ENCODE results near the gene RASAL3. TPM values are rescaled to one million over a fixed set of nuclear protein-coding genes. Genes with fewer than 3 reads are reported as not detected.

RASAL3 gene
- total and polyA plus RNA-seq, 8 donors: 2.0 to 27.1 (median 2.7) TPM

DNA sequence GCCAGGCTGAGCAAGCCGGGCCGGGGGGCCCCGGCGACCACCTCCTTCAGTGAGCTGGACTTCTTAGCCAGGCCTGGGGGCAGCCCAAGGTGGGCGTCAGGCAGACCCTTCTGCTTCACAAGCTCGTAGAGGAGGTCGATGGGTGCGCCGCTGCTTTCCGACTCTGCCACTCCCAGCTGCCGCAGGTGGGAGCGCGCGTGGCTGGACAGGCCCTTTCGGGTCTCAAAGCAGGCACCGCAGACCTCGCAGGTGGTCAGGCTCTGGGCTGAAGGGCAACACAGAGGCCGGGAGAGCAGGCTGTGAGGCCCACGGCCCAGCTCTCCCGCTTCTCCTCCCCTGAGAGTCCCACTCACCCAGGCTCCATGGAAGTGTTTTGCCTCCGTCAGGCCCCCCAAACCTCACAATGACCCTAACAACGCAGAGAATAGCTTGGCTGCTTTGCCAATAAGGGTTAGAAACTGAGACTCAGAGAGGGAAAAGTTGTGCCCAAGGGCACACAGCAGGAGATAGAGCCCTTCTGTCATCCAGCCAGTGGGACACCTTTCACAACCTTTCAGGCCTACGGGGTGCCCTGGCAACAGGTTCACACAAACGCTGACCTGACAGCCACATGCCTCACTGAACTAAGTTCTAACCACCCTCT is 34.4 kb downstream of the RASAL3 start:
- H3K36me3 ChIP-seq: peaks cover 0 to 46% of the 10 kb centered on the region in 2 donors
- TF ChIP-seq, protein P1, sequence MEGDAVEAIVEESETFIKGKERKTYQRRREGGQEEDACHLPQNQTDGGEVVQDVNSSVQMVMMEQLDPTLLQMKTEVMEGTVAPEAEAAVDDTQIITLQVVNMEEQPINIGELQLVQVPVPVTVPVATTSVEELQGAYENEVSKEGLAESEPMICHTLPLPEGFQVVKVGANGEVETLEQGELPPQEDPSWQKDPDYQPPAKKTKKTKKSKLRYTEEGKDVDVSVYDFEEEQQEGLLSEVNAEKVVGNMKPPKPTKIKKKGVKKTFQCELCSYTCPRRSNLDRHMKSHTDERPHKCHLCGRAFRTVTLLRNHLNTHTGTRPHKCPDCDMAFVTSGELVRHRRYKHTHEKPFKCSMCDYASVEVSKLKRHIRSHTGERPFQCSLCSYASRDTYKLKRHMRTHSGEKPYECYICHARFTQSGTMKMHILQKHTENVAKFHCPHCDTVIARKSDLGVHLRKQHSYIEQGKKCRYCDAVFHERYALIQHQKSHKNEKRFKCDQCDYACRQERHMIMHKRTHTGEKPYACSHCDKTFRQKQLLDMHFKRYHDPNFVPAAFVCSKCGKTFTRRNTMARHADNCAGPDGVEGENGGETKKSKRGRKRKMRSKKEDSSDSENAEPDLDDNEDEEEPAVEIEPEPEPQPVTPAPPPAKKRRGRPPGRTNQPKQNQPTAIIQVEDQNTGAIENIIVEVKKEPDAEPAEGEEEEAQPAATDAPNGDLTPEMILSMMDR (IDR thresholded peaks at IDR 0.05): no peak
- peaks cover 16 to 38% of the 10 kb centered on the region in 2 donors for H3K4me1 ChIP-seq
- DNase-seq (no peak), ATAC-seq (no peak)
- H3K9me3 ChIP-seq: no peaks in the 10 kb centered on the region
- no peaks in the 10 kb centered on the region for H3K27me3 ChIP-seq
- H3K4me3 ChIP-seq: no peak overlapping the region
- H3K27ac ChIP-seq: no peak overlapping the region
- intact Hi-C loops (cut with DNase I): no loop called here

DNA sequence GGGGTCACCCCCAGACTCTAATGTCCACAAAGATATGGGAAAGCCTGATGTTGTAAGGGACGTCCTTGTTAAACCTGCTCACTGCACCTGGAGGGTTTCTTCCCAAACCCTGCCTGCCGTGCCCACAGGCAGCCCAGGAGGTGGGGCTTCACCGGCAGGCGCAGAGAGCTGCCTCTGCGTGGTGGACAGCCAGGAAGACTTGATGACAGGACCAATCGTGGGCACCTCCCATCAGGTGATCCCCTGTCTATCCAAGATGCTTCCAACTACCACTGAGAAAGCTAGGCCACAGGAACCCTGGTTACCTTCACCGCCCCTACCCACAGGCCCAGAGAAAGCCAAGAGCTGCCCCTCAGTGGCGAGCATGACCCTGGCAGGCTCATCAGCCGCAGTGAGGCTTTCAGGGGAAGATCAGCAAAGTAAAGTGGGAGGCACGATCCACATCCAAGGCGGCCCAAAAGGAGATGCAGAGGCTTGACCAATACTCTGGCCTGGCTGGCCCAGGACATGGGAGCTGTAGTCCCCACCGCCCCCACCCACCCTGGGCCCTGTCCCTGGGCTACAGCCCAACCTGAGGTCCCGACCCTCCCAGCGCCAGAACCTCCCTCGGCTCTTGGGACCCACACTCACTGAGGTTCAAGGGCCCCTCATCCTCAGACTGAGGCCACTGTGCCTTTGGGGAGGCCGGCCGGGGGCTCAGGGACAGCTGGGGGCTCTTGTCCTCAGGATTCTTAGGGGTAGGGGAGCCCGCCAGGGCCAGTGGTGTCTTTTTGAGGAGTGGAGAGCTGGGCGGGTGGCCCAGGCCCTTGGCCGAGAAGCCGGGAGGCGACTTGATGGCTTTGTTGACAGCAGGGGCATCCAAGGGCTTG is 35.2 kb downstream of the RASAL3 start:
- H3K4me3 ChIP-seq: no peak overlapping the region
- no peak overlapping the region for H3K27ac ChIP-seq
- no peak for DNase-seq
- no peak for ATAC-seq
- no peaks in the 10 kb centered on the region for H3K9me3 ChIP-seq
- TF ChIP-seq, protein P1 (IDR thresholded peaks at IDR 0.05): no peak
- peaks cover 0 to 54% of the 10 kb centered on the region in 2 donors for H3K36me3 ChIP-seq
- H3K4me1 ChIP-seq: peaks cover 16 to 38% of the 10 kb centered on the region in 2 donors
- intact Hi-C loops (cut with DNase I): no loop called here
- H3K27me3 ChIP-seq: no peaks in the 10 kb centered on the region

DNA sequence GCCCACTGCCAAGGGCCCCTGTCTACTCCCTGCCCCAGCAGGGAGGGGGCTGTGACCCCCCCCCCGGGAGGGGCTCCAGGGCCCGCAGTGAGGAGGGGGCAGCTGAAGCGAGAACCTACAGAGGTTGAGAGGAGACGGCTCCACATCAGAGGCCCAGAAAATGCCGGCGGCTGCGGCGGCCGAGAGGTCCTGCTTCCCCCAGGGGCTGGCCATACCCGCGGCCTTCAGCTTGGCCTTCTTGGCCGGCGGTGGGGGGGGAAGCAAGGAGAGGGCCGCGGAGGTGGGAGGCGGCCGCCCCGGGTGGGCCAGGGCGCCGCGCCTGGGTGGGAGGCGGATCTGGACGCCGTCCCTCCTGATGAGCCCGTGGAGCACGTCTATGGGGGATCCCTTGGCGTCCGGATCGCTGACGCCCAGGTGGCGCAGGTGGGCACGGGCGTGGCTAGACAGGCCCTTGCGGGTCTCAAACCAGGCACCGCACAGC is 36.3 kb downstream of the RASAL3 start:
- DNase-seq: no peak
- intact Hi-C loops (cut with DNase I): no loop called here
- no peak overlapping the region for H3K4me3 ChIP-seq
- H3K27ac ChIP-seq: no peak overlapping the region
- peaks cover 0 to 65% of the 10 kb centered on the region in 2 donors for H3K36me3 ChIP-seq
- H3K9me3 ChIP-seq: peaks cover 0 to 3% of the 10 kb centered on the region in 2 donors
- ATAC-seq: no peak
- TF ChIP-seq, protein P1 (IDR thresholded peaks at IDR 0.05): no peak
- H3K27me3 ChIP-seq: no peaks in the 10 kb centered on the region
- peaks cover 12 to 29% of the 10 kb centered on the region in 2 donors for H3K4me1 ChIP-seq

DNA sequence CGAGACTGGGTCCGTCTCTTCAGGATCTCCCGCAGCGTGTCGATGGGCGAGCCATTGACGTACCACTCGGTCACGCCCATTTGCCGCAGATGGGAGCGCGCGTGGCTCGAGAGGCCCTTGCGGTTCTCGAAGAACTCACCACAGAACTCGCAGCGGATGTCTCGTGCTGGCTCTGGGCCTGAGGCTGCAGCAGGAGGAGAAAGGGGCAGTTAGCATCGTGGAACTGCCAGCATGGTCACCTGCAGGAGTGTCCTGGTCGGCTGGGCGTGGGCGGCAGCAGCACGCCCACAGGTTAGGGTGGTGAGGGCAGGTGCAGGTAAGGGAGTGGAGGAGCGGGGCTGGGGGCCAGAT is 37.0 kb downstream of the RASAL3 start:
- Histone ChIP-seq H3K27me3 (no peaks in the 10 kb centered on the region), H3K4me1 (peaks cover 12 to 31% of the 10 kb centered on the region in 2 donors), H3K27ac (no peak overlapping the region), H3K36me3 (peaks cover 0 to 72% of the 10 kb centered on the region in 2 donors), H3K4me3 (no peak overlapping the region), H3K9me3 (peaks cover 0 to 3% of the 10 kb centered on the region in 2 donors)
- TF ChIP-seq, protein P1 (IDR thresholded peaks at IDR 0.05): no peak
- ATAC-seq (no peak), DNase-seq (no peak)
- intact Hi-C loops (cut with DNase I): no loop called here
